ENCODE measurements around the gene BRSK2. TPM values are rescaled to one million over a fixed set of nuclear protein-coding genes. Genes with fewer than 3 reads are reported as not detected.
"Not testable (repeated sequence)": the region's sequence is repeated elsewhere in the genome, so short reads cannot be mapped to it uniquely, and the experiment has no call there.

The BRSK2 gene
- total RNA-seq: under 1 TPM in 1 of 2 experiments, not detected in 1; 0.18 TPM

DNA sequence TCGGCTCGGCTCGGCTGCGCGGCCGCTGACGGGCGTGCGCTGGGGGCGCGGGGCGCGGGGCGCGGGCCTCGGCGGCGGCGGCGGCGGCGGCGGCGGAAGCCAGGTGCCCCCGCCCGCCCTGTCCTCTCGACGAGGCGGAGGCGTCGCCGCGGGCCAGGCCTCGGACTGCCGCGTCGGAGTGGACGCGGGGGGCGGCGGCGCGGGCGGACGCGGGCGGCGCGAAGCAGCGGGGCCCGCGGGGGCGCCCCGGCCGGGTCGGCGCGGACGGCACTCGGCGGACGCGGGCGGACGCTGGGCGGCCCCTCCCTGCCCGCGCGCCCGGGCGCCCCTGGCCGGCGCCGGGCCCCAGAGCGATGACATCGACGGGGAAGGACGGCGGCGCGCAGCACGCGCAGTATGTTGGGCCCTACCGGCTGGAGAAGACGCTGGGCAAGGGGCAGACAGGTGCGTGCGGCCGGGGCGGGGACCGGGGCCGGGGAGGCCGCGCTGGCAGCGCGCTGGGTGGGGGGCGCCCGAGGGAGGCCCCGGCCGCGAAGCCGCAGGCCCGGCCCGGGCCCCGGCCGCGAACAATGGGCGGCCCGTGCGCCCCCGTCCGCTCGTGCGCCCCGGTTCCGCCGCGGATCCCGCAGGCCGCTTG, at the start of gene BRSK2:
Gene BRSK2, plus strand, starts transcription at position 3 of the 637 bp plus-strand sequence. Its CDS starts 351 bp downstream, at position 354.
- Mint-ChIP-seq H3K9me3 (no peaks in the 10 kb centered on the region), H3K27ac (no peak within 1 kb of the TSS), H3K4me1 (peaks cover 8% of the 10 kb centered on the region), H3K36me3 (ENCODE audit: low read depth) (no peaks in the 10 kb centered on the region), H3K4me3 (peak within 1 kb of the TSS; percentile 43), H3K27me3 (peaks cover 37% of the 10 kb centered on the region)
- ChIA-PET CTCF (interaction anchor here (0.7 to 0.9 kb wide), 2 partner anchors 9 to 12 kb away, joined by 3 read pairs; no protein-coding TSS in a partner anchor), POLR2A (interaction anchor here (0.9 kb wide), 1 partner anchor 80 kb away, joined by 6 read pairs; the partner anchor contains the start of gene TOLLIP)
- no peak for DNase-seq

DNA sequence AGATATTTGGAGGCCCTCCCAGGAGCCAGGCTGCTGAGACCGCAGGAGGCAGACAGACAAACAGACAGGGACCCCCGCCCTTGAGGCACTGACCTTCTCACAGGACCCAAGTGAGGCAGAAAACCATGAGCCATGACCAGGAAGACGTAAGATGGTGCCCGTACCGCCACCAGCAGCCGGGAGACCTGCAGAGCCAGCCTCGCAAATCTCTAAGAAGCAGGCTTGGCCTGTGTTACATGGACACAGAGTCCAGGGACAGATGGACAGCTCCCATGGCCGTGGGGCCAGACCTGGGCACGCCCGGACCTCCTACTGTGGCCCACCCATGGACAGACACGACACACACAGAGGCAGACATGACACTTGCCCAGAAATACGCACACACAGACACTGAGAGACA, 49.6 kb upstream of the BRSK2 start:
- Mint-ChIP-seq H3K36me3 (ENCODE audit: low read depth) (no peaks in the 10 kb centered on the region), H3K4me1 (peaks cover 16% of the 10 kb centered on the region), H3K4me3 (no peak overlapping the region), H3K27ac (no peak overlapping the region), H3K27me3 (peaks cover 11% of the 10 kb centered on the region), H3K9me3 (no peaks in the 10 kb centered on the region)
- ChIA-PET CTCF (no interaction called here), POLR2A (no interaction called here)
- DNase-seq: peak; percentile 14

DNA sequence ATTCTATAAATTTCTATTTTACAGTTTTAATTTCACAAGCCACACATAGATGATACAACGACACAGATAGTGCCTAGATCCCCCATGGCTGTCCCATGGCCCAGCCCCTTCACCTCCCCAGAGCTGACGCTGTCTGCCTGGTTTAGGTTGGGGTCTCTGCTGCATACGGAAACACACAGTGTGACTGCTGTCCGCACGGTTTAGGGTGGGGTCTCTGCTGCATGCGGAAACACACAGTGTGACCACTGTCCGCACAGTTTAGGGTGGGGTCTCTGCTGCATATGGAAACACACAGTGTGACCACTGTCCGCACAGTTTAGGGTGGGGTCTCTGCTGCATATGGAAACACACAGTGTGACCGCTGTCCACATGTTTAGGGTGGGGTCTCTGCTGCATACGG, 48.5 kb upstream of the BRSK2 start:
- POLR2A ChIA-PET; DNase-seq; H3K27ac Mint-ChIP-seq; CTCF ChIA-PET; H3K9me3 Mint-ChIP-seq; H3K4me1 Mint-ChIP-seq; H3K36me3 Mint-ChIP-seq (ENCODE audit: low read depth); H3K4me3 Mint-ChIP-seq; H3K27me3 Mint-ChIP-seq: not testable (repeated sequence)

DNA sequence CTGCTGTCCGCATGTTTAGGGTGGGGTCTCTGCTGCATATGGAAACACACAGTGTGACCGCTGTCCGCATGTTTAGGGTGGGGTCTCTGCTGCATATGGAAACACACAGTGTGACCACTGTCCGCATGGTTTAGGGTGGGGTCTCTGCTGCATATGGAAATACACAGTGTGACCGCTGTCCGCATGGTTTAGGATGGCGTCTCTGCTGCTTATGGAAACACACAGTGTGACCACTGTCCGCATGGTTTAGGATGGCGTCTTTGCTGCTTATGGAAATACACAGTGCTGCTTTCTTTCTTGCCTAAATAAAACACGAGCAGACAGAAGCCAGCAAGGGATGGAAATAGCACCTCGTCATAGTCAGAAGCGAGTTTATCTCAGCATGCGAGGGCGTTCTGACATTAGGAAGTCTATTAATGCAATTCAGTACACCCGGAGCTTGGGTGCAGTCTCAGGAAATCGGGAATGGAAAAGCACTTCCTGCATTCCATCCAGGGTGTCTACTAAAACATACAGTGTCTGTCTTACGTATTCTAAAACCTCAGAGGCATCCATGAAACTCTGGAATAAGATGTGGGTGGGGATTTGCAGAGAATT, 47.7 kb upstream of the BRSK2 start:
- no peaks in the 10 kb centered on the region for H3K36me3 Mint-ChIP-seq (ENCODE audit: low read depth)
- ChIA-PET CTCF (no interaction called here), POLR2A (no interaction called here)
- DNase-seq: no peak
- H3K4me3 Mint-ChIP-seq: no peak overlapping the region
- peaks cover 7% of the 10 kb centered on the region for H3K4me1 Mint-ChIP-seq
- H3K27ac Mint-ChIP-seq: no peak overlapping the region
- peaks cover 5% of the 10 kb centered on the region for H3K27me3 Mint-ChIP-seq
- no peaks in the 10 kb centered on the region for H3K9me3 Mint-ChIP-seq

DNA sequence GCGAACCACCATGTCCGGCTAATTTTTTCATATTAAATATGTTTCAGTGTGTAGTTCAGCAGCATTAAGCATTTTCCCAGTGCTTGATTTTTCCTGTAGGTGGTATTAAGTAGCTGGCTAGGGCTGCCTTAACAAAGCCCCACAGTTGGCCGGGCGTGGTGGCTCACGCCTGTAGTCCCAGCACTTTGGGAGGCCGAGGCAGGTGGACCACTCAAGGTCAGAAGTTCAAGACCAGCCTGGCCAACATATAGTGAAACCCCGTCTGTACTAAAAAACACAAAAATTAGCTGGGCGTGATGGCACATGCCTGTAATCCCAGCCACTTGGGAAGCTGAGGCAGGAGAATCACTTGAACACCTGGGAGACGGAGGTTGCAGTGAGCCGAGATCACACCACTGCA, 46.8 kb upstream of the BRSK2 start:
- Mint-ChIP-seq H3K4me1 (peaks cover 4% of the 10 kb centered on the region), H3K9me3 (no peaks in the 10 kb centered on the region), H3K4me3 (no peak overlapping the region), H3K27me3 (peaks cover 2% of the 10 kb centered on the region), H3K27ac (no peak overlapping the region), H3K36me3 (ENCODE audit: low read depth) (no peaks in the 10 kb centered on the region)
- POLR2A ChIA-PET: no interaction called here
- CTCF ChIA-PET: interaction anchor here (1.6 kb wide), 1 partner anchor 232 kb away, joined by 4 read pairs; no protein-coding TSS in a partner anchor
- DNase-seq: no peak

- POLR2A ChIA-PET: no interaction called here
- no peak overlapping the region for H3K4me3 Mint-ChIP-seq
- no peaks in the 10 kb centered on the region for H3K9me3 Mint-ChIP-seq
Measured at GRCh38 chr11:1343391-1344055, 46.2 kb upstream of the BRSK2 start.

DNA sequence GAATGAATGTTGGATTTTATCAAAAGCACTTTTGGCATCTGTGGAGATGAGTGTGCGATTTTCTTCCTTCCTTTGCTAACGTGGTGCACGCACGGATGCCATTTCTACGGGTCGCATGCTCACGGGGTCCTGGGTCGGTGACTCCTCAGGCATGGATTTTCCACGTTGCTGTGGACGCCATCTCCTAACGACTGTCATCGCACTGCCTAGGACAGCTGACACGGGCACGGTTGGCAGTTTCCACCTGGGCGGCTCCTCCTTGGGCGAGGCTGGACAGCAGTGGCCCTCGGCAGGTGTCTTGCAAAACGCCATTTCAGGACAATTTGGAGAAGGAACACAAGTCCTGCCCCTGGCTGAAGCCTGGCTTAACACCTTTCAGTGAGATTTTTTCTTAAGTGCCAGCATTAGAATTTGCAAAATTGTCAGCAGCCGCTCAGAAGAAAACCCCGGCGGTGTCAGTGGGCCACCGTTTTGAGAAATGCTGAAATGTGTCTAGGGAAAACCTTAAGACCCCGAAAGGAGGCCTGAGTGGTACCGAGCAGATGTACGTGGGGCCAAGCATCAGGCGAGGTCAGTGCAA, 45.6 kb upstream of the BRSK2 start:
- DNase-seq: no peak
- H3K27me3 Mint-ChIP-seq: no peaks in the 10 kb centered on the region
- H3K9me3 Mint-ChIP-seq: no peaks in the 10 kb centered on the region
- POLR2A ChIA-PET: no interaction called here
- no peaks in the 10 kb centered on the region for H3K36me3 Mint-ChIP-seq (ENCODE audit: low read depth)
- H3K4me1 Mint-ChIP-seq: no peaks in the 10 kb centered on the region
- no peak overlapping the region for H3K27ac Mint-ChIP-seq
- CTCF ChIA-PET: interaction anchor here (1.6 kb wide), 1 partner anchor 231 kb away, joined by 4 read pairs; no protein-coding TSS in a partner anchor
- no peak overlapping the region for H3K4me3 Mint-ChIP-seq

More at GRCh38 chr11:1343391-1344055, 46.2 kb upstream of the BRSK2 start:
- H3K27ac Mint-ChIP-seq: no peak overlapping the region
- H3K27me3 Mint-ChIP-seq: no peaks in the 10 kb centered on the region
- H3K36me3 Mint-ChIP-seq (ENCODE audit: low read depth): no peaks in the 10 kb centered on the region
- DNase-seq: no peak
- no peaks in the 10 kb centered on the region for H3K4me1 Mint-ChIP-seq
- CTCF ChIA-PET: interaction anchor here (1.6 kb wide), 1 partner anchor 231 kb away, joined by 4 read pairs; no protein-coding TSS in a partner anchor

DNA sequence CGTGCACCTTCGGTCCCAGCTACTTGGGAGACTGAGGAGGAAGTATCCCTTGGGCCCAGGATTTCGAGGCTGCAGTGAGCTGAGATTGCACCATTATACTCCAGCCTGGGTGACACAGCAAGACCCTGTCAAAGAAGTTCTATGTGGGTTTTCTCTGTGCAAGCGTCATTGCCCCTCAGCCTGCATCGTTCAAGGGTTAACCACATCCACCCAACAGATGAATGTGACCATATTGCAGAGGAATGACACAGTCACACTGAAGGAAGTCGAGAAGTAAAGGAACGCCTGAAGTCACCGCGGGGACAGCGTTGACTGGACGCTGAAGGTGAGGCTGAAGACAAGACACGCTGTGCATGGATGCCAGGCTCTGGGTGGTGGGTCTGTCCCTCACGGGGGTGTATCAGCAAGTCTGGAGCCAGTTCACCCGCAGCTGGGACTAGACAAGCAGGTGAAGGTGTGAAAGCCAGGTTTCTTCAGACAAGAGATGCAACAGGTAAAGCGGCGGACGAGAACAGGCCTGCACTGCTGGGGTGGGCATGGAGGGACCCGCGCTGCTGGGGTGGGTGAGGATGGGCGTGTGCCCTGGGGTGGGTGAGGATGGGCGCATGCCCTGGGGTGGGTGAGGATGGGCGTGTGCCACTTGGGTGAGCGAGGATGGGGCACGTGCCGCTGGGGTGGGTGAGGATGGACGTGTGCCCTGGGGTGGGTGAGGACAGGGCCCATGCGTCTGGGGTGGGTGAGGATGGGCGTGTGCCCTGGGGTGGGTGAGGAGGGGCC, 43.8 kb upstream of the BRSK2 start:
- no peak for DNase-seq
- Mint-ChIP-seq H3K9me3 (no peaks in the 10 kb centered on the region), H3K27me3 (no peaks in the 10 kb centered on the region), H3K4me1 (no peaks in the 10 kb centered on the region), H3K4me3 (no peak overlapping the region), H3K36me3 (ENCODE audit: low read depth) (no peaks in the 10 kb centered on the region), H3K27ac (no peak overlapping the region)
- ChIA-PET CTCF (no interaction called here), POLR2A (no interaction called here)

GRCh38 chr11:1346669-1347390, 42.9 kb upstream of the BRSK2 start:
- Mint-ChIP-seq H3K4me1 (no peaks in the 10 kb centered on the region), H3K27me3 (no peaks in the 10 kb centered on the region), H3K27ac (no peak overlapping the region), H3K9me3 (no peaks in the 10 kb centered on the region), H3K36me3 (ENCODE audit: low read depth) (no peaks in the 10 kb centered on the region), H3K4me3 (no peak overlapping the region)
- no peak for DNase-seq
- CTCF ChIA-PET: no interaction called here
- POLR2A ChIA-PET: no interaction called here

- H3K27me3 Mint-ChIP-seq; H3K9me3 Mint-ChIP-seq; CTCF ChIA-PET; H3K4me1 Mint-ChIP-seq; H3K36me3 Mint-ChIP-seq (ENCODE audit: low read depth); H3K27ac Mint-ChIP-seq; DNase-seq; H3K4me3 Mint-ChIP-seq; POLR2A ChIA-PET: not testable (repeated sequence)
Measured at GRCh38 chr11:1347411-1347999, 42.2 kb upstream of the BRSK2 start.

- no peaks in the 10 kb centered on the region for H3K9me3 Mint-ChIP-seq
- DNase-seq: no peak
- no peak overlapping the region for H3K27ac Mint-ChIP-seq
- ChIA-PET POLR2A (no interaction called here), CTCF (no interaction called here)
- no peak overlapping the region for H3K4me3 Mint-ChIP-seq
- H3K27me3 Mint-ChIP-seq: no peaks in the 10 kb centered on the region
- no peaks in the 10 kb centered on the region for H3K36me3 Mint-ChIP-seq (ENCODE audit: low read depth)
- H3K4me1 Mint-ChIP-seq: no peaks in the 10 kb centered on the region
Measured at GRCh38 chr11:1348146-1348795, 41.5 kb upstream of the BRSK2 start.

- no peaks in the 10 kb centered on the region for H3K9me3 Mint-ChIP-seq
- DNase-seq: no peak
- no peak overlapping the region for H3K4me3 Mint-ChIP-seq
- no peaks in the 10 kb centered on the region for H3K27me3 Mint-ChIP-seq
- no peaks in the 10 kb centered on the region for H3K4me1 Mint-ChIP-seq
- ChIA-PET CTCF (no interaction called here), POLR2A (no interaction called here)
- H3K36me3 Mint-ChIP-seq (ENCODE audit: low read depth): no peaks in the 10 kb centered on the region
- H3K27ac Mint-ChIP-seq: no peak overlapping the region
Measured at GRCh38 chr11:1348796-1349326, 40.9 kb upstream of the BRSK2 start.
